ENCODE data around the gene EOLA2.
A peak's percentile ranks its signal among the peaks of the same experiment; 100 is the strongest.
"Not testable (repeated sequence)": the region's sequence is repeated elsewhere in the genome, so short reads cannot be mapped to it uniquely, and the experiment has no call there.

EOLA2 gene

DNA sequence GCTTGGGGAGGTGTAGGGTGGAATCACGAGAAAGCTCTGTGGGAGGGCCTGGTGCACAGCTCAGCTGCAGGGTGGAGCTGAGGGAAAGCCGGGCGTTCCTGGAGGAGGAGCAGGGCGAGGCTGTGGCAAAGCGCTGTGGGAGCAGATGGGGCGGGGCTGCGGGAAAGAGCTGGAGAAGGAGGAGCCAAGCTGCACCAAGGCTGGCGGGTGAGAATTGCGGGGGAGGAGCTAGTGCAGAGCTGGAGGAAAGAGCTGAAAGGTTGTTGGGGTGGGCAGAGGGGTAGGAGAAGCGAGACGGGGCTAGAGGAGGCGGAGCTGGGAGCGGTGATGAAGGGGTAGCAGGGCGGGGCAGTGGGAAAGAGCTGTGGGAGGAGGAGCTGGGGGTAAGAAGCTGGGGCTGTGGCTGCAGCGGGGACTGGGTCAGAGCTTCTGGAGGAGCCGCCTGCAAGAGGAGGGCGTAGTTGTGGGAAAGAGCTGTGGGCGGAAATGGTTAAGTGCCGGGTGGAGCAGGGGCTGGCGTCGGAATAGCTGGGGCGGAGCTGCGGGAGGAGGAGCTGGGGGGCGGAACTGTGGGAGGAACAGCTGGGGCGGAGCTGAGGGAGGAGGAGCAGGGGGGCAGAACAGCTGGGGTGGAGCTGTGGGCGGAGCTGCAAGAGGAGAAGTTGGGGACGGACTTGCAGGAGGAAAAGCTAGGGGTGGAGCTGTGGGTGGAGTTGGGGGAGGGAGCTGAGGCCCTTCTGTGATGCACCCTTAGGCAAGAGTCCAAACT is 1.8 kb upstream of the EOLA2 start:
- no peaks in the 10 kb centered on the region for H3K27me3 Mint-ChIP-seq (ENCODE audit: low read depth)
- H3K4me1 Mint-ChIP-seq (ENCODE audit: low read depth) = peaks cover 2% of the 10 kb centered on the region
- peak overlapping the region; percentile 90 for H3K4me3 Mint-ChIP-seq
- H3K36me3 Mint-ChIP-seq (ENCODE audit: low read depth) = peaks cover 2% of the 10 kb centered on the region
- no peaks in the 10 kb centered on the region for H3K9me3 Mint-ChIP-seq
- H3K27ac Mint-ChIP-seq = peak overlapping the region; percentile 98

DNA sequence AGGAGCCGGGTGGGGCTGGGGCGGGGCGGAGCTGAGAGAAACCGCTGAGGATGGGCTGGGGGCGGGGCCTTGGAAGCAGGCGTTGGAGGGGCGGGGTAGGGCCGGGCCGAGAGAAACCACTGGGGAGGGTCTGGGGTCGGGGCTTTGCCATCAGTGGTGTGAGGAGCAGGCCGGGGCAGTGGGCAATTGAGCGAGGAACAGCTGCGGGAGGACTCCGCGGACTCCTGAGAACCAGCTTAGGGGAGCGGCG is 1.3 kb upstream of the EOLA2 start:
- H3K4me3 Mint-ChIP-seq = peak overlapping the region; percentile 90
- H3K36me3 Mint-ChIP-seq (ENCODE audit: low read depth) = peaks cover 2% of the 10 kb centered on the region
- peaks cover 3% of the 10 kb centered on the region for H3K4me1 Mint-ChIP-seq (ENCODE audit: low read depth)

DNA sequence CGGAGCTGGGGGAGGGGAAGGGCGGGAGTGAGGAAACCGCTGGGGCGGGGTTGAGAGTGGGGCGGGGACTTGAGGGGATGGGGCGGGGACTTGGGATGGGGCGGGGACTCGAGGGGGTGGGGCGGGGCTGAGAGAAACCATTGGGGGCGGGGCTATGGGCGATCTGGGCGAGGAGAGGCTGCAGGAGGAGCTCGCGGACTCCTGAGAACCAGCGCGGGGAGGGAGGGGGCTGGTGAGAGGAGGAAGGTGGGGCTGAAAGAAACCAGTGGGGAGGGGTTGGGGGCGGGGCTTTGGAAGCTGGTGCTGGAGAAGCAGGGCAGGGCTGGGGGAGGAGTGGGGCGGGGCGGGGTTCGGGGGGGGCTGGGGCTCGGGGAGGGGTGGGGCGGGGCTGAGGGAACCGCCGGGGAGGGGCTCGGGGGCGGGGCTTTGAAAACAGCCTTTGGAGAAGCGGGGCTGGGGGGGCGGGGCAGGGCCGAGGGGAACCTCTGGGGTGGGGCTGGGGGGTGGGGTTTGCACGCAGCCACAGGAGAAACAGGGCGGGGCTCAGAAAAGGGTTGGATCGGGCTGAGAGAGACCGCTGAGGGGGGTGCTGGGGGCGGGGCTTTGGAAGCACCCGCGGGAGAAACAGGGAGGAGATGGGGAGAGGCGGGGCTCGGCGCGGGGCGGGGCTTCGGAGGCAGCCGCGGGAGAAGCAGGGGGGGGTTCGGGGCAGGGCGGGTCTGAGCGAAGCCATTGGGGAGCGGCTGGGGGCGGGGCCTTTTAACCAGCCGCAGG is 777 bp upstream of the EOLA2 start:
- peak overlapping the region; percentile 62 for H3K4me3 Mint-ChIP-seq
- no peaks in the 10 kb centered on the region for H3K27me3 Mint-ChIP-seq (ENCODE audit: low read depth)
- H3K9me3 Mint-ChIP-seq = no peaks in the 10 kb centered on the region
- H3K36me3 Mint-ChIP-seq (ENCODE audit: low read depth) = peaks cover 2% of the 10 kb centered on the region
- H3K4me1 Mint-ChIP-seq (ENCODE audit: low read depth) = peaks cover 5% of the 10 kb centered on the region
- peak overlapping the region; percentile 57 for H3K27ac Mint-ChIP-seq

More for the DNA sequence above, 1.3 kb upstream of the EOLA2 start:
- H3K27ac Mint-ChIP-seq = peak overlapping the region; percentile 98
- no peaks in the 10 kb centered on the region for H3K9me3 Mint-ChIP-seq
- no peaks in the 10 kb centered on the region for H3K27me3 Mint-ChIP-seq (ENCODE audit: low read depth)

DNA sequence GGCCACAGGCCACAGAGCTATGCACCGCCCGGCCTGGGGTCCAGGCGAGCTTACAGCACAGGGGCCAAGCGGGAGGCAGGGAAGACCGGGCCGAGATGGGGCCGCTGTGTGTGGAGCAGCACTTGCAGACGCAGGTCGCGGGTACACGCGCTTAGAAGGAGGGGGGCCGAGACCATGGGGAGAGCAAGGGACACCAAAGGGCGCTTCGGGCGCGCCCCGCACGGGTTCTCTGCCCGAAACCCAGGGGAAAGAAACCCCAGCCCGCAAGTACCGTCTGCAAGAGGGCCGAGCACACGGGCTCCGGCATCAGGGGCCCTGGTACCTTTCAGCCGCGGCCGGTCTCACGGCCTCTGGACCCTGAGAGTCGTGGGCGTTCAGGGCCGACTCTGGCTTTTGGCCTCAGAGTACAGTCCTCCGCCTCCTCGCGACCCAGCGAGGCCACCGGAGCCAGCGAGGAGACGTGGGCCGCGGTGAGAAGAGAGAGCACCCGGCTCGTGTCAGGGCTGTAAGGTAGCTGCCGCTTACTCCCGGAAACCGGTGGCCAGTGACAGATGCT is 342 bp downstream of the EOLA2 start:
- H3K9me3 Mint-ChIP-seq = no peaks in the 10 kb centered on the region
- H3K4me1 Mint-ChIP-seq (ENCODE audit: low read depth) = peaks cover 5% of the 10 kb centered on the region
- H3K4me3 Mint-ChIP-seq = peak overlapping the region; percentile 86
- H3K27me3 Mint-ChIP-seq (ENCODE audit: low read depth) = no peaks in the 10 kb centered on the region
- peak overlapping the region; percentile 97 for H3K27ac Mint-ChIP-seq
- H3K36me3 Mint-ChIP-seq (ENCODE audit: low read depth) = no peaks in the 10 kb centered on the region

DNA sequence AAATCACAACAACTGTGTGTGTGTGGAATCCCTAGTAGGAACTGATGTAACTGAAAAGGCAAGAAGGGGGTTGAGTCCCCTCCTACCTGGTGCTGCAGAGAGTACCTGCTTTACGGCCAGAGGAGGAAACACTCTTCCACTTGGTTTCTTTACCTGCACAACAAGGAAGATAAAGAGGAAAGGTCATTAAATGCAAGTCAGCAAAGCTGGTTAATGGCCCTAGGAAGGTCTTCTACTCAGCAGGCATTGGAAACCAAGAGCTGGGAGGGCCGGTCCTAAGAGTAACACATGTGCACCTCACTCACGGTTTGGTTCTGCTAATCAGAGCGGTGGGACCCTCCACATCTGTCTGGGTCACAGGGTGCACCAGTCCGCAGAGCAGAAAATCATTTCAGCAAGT is 963 bp downstream of the EOLA2 start:
- H3K4me1 Mint-ChIP-seq (ENCODE audit: low read depth); H3K27me3 Mint-ChIP-seq (ENCODE audit: low read depth); H3K9me3 Mint-ChIP-seq; H3K36me3 Mint-ChIP-seq (ENCODE audit: low read depth): not testable (repeated sequence)
- H3K27ac Mint-ChIP-seq = peak overlapping the region; percentile 97
- H3K4me3 Mint-ChIP-seq = peak overlapping the region; percentile 86

DNA sequence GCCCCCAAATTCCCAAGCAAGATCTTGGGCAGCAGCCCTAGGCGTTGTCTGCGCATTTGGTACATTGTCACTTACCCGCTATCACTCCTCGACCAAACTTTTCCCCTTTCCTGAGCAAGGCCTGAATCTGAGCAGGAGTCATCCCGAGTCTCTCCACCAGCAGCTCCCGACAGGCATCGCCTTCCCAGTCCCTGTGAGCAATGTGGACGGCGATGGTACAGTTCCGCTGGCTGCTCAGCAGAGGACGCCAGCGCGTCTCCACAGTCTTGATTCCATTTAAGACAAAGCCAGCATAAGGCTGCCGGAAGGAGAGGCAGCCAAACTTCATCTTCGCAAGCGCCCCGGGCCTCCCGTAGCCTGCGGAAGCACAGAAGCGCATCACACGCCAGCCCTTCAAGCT is 4.7 kb downstream of the EOLA2 start:
- not testable (repeated sequence) for H3K36me3 Mint-ChIP-seq (ENCODE audit: low read depth); H3K9me3 Mint-ChIP-seq; H3K4me1 Mint-ChIP-seq (ENCODE audit: low read depth); H3K4me3 Mint-ChIP-seq; H3K27ac Mint-ChIP-seq; H3K27me3 Mint-ChIP-seq (ENCODE audit: low read depth)

DNA sequence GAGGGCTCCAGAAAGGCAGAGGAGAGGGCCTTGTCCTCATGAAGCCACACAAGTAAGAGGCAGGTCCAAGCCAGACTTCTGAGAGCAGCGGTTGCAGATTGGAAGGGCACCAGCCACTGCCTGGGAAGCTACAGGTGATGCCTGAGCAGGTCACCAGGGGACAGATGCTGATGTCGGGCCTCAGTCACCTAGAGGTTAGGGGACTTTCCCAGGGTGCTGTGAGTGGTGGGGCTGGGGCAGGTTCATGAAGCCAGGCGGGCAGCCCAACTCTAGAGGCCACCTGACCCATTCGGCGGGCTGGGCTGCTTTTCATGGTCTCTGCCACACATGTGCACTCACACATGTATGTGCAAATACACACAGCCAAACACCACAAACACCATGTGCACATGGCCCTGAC is 5.3 kb downstream of the EOLA2 start:
- not testable (repeated sequence) for H3K9me3 Mint-ChIP-seq; H3K27ac Mint-ChIP-seq; H3K36me3 Mint-ChIP-seq (ENCODE audit: low read depth); H3K27me3 Mint-ChIP-seq (ENCODE audit: low read depth); H3K4me3 Mint-ChIP-seq; H3K4me1 Mint-ChIP-seq (ENCODE audit: low read depth)

DNA sequence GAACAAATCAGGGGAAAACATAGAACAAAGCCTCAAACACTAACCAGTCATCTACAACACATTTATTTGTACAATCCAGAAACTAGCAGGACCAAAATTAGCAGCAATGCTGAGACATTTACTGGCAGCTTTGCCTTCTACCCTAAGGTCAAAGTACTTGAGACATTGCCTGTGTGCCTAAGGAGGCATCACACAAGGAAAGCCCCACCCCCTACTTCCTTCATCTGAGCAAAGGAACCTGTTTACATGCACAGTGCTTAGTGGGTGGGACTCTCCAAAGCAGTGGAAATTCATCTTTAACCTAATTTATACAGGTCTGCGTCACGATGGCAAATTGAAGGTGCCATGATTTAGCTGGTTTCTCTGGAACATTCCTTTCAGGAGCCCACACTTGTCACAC is 6.1 kb downstream of the EOLA2 start:
- not testable (repeated sequence) for H3K9me3 Mint-ChIP-seq; H3K36me3 Mint-ChIP-seq (ENCODE audit: low read depth); H3K27ac Mint-ChIP-seq; H3K27me3 Mint-ChIP-seq (ENCODE audit: low read depth); H3K4me3 Mint-ChIP-seq; H3K4me1 Mint-ChIP-seq (ENCODE audit: low read depth)

DNA sequence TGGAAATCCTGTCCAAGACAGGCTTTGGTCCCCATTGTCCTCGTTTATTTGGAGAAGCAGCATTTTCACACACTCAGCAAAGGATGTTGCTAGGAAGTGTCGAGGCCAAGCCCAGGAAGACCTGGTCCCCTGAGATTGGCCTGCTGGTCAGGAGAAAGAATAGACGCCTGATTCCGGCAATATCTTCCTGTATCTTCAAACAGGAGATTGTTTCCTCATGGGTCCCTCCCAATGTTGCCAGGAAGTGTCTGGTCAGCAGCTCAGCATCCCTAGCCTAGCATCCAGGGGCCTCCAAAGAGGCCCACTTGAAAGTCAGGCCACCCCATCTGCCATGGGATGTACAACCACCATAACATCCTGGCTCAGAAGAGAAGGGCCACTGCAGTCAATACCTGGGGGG is 6.9 kb downstream of the EOLA2 start:
- H3K27me3 Mint-ChIP-seq (ENCODE audit: low read depth); H3K36me3 Mint-ChIP-seq (ENCODE audit: low read depth); H3K9me3 Mint-ChIP-seq; H3K4me3 Mint-ChIP-seq; H3K27ac Mint-ChIP-seq; H3K4me1 Mint-ChIP-seq (ENCODE audit: low read depth): not testable (repeated sequence)

DNA sequence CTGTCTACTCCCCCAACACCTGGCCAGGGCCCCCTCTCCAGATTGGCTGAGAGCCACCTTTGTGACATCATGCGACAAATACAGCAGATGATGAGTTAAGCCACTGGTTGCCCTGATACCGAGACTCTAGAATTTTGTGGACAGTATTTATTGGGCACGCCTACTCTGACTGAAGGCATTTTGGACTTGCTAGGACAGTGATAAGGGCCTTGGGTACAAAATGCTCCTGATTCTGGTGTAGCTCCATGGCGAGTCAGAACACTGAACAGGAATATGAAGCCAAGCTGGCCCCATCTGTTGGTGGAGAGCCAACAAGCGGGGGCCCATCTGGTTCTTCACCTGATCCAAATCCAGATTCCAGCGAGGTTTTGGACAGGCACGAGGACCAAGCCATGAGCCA is 8.9 kb downstream of the EOLA2 start, which contains the start of gene HSFX4:
HSFX4 (plus strand) TSS at position 174 of the 400 bp plus-strand sequence; CDS start at position 246, 72 bp downstream.
- H3K4me1 Mint-ChIP-seq (ENCODE audit: low read depth); H3K9me3 Mint-ChIP-seq; H3K27me3 Mint-ChIP-seq (ENCODE audit: low read depth); H3K36me3 Mint-ChIP-seq (ENCODE audit: low read depth): not testable (repeated sequence)
- Mint-ChIP-seq H3K4me3 (peak within 1 kb of the TSS; percentile 17), H3K27ac (peak within 1 kb of the TSS; percentile 75)

DNA sequence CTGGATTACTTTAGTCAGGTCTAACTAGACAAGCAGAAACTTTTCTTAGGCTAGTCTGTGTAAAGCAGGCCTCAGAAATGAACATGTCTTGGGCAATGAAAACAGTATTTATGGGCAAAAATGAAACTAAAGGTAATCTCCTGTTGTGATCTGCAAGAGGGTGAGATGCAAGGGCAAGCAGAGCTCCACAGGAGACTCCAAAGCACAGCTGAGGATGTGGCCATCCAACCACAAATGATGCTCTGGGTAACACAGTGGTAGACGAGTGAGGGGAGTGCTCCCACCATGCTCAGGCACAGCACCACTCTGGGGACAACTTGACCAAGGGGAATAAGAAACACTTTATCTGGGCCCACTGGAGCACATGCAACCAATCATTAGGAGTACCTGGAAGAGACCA is 9.7 kb downstream of the EOLA2 start:
- not testable (repeated sequence) for H3K4me1 Mint-ChIP-seq (ENCODE audit: low read depth); H3K27me3 Mint-ChIP-seq (ENCODE audit: low read depth); H3K36me3 Mint-ChIP-seq (ENCODE audit: low read depth); H3K9me3 Mint-ChIP-seq
- Mint-ChIP-seq H3K27ac (peak overlapping the region; percentile 75), H3K4me3 (peak overlapping the region; percentile 17)

DNA sequence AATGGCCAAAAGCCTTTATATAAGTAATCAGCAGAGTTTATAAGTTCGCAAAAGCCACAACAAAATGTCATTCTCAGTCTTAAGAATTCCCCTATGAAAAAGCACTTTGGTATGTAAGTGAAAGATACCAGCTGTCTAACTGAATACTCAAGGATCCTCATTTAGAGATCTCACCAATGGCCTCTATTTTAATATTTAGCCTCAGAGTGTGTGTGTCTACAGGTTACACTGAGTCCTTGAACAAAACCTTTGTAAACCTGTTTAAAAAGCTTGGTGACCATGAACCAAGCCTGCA is 10.4 kb downstream of the EOLA2 start:
- H3K36me3 Mint-ChIP-seq (ENCODE audit: low read depth); H3K27ac Mint-ChIP-seq; H3K4me1 Mint-ChIP-seq (ENCODE audit: low read depth); H3K27me3 Mint-ChIP-seq (ENCODE audit: low read depth); H3K4me3 Mint-ChIP-seq; H3K9me3 Mint-ChIP-seq: not testable (repeated sequence)

DNA sequence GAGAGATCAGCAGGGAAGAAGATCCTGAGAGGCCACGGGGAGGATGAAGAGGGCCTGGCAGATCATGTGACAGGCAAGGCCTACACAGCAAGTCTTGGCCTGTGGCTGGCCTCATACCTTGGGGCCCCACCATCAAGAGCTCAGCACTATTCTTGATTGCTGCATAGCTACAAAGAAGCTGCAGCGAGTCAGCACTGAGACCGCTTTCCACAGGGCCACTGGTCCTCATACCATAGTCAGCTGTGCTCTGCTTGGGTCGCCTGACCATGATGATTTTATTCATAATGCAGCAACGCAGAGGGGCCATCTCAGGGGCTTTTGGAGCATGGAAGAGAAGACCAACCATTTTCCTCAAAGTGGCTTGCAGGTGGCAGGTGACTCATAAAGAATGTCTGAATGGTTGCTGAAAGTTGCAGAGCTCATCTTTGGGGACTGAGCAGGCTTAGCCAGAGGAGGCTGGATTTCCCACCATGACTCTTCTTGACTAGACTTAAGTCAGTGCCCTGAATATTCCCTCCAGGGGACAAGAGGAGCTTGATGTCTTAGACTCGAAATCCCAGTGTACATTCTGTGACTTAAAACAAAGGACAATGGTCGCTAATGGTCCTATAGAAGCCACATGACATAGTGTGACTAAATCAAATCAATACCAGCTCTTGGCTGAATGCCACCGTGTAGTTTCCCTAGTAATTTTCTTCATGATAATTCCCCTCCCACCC is 10.9 kb downstream of the EOLA2 start:
- not testable (repeated sequence) for H3K4me1 Mint-ChIP-seq (ENCODE audit: low read depth); H3K4me3 Mint-ChIP-seq; H3K36me3 Mint-ChIP-seq (ENCODE audit: low read depth); H3K27ac Mint-ChIP-seq; H3K9me3 Mint-ChIP-seq; H3K27me3 Mint-ChIP-seq (ENCODE audit: low read depth)

DNA sequence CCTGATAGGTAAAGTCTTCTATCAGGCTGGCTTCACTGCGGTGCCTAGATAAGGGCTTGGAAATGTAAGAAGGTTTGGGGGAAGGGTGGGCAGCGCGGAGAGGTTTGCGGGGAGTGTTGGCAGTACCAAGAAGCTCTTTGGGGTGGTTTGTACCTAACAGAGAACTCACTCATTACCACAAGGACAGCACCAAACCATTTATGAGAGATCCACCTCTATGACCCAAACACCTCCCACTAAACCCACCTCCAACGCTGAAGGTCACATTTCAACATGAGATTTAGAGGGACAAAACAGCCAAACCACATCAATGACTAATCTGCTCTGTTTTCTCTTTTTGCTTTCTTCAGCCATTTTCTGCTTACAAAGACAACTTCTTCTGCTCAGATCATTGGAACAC is 13.9 kb downstream of the EOLA2 start:
- not testable (repeated sequence) for H3K27ac Mint-ChIP-seq; H3K9me3 Mint-ChIP-seq; H3K4me1 Mint-ChIP-seq (ENCODE audit: low read depth); H3K4me3 Mint-ChIP-seq; H3K27me3 Mint-ChIP-seq (ENCODE audit: low read depth); H3K36me3 Mint-ChIP-seq (ENCODE audit: low read depth)

DNA sequence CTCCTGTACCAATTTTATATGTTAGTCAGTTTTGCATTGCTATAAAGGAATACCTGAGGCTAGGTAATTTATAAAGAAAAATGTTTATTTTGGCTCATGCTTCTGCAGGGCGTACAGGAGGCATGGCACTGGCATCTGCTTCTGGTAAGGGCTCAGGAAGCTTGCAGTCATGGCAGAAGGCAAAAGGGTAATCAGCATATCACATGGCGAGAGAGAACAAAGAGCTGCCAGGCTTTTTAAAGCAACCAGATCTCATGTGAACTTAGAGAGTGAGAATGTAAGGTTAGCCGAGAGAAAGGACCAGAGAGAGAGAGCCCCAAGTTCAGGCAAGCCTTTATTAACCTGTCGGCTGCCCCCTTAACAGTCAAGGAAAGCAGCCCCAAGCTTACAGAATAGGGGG is 14.5 kb downstream of the EOLA2 start:
- H3K27me3 Mint-ChIP-seq (ENCODE audit: low read depth); H3K4me3 Mint-ChIP-seq; H3K4me1 Mint-ChIP-seq (ENCODE audit: low read depth); H3K27ac Mint-ChIP-seq; H3K9me3 Mint-ChIP-seq; H3K36me3 Mint-ChIP-seq (ENCODE audit: low read depth): not testable (repeated sequence)

Measured in T-helper 1 cell treated with Interleukin-12 subunit alpha and Interleukin-12 subunit beta and Interleukin-4 antibody, amounts not matched to agents 30 μg/mL and 1 μg/mL, for 36 hours (primary cell).